SJCRH30 (cell line): Measurements from ENCODE around the gene PCBP3. TPM values are rescaled to one million over a fixed set of nuclear protein-coding genes. Genes with fewer than 3 reads are reported as not detected.
A peak's percentile ranks its signal among the peaks of the same experiment; 100 is the strongest.

Experiments
- DNase-seq, 2 experiments: peaks; one replicate each; pipeline ENCODE4 v3.0.0-alpha.2; 2015 to 2020
- H3K27ac ChIP-seq: fragments of 250-450 bp; sonication (Bioruptor Pico); 2 replicates; pipeline ENCODE4 v1.5.1; 2020; ENCODE audit warnings: mild to moderate bottlenecking, moderate library complexity
- H3K27me3 ChIP-seq: fragments of 250-450 bp; sonication (Bioruptor Pico); 2 replicates; pipeline ENCODE4 v1.5.1; 2020; ENCODE audit warnings: mild to moderate bottlenecking, moderate library complexity
- H3K36me3 ChIP-seq: fragments of 250-450 bp; sonication (Bioruptor Pico); 2 replicates; pipeline ENCODE4 v1.5.1; 2020; ENCODE audit warnings: mild to moderate bottlenecking, moderate library complexity
- H3K4me1 ChIP-seq: fragments of 250-450 bp; sonication (Bioruptor Pico); 2 replicates; pipeline ENCODE4 v1.5.1; 2020; ENCODE audit warnings: mild to moderate bottlenecking, moderate library complexity
- H3K4me3 ChIP-seq: fragments of 250-450 bp; sonication (Bioruptor Pico); 2 replicates; pipeline ENCODE4 v1.5.1; 2020; ENCODE audit warnings: mild to moderate bottlenecking, moderate library complexity
- H3K9me3 ChIP-seq: fragments of 250-450 bp; sonication (Bioruptor Pico); replicated peaks from 2 replicates; pipeline ENCODE4 v1.5.1; 2020; ENCODE audit warnings: mild to moderate bottlenecking, moderate library complexity
- total RNA-seq: library from RNA; depleted of rRNA; stranded (reverse); fragments of >200 nt; shearing (Covaris generic); gene quantifications from 2 replicates; pipeline ENCODE4 v1.2.3, GENCODE V29; 2014

The PCBP3 gene
- total RNA-seq, 1 experiment from 2014 or later: not detected

- Histone ChIP-seq H3K9me3 (no peaks in the 10 kb centered on the region), H3K4me1 (peaks cover 4% of the 10 kb centered on the region), H3K27me3 (no peaks in the 10 kb centered on the region), H3K4me3 (no peak overlapping the region), H3K36me3 (no peaks in the 10 kb centered on the region), H3K27ac (no peak overlapping the region)
- DNase-seq: no peak
Measured at GRCh38 chr21:45858180-45858579, 214.7 kb downstream of the PCBP3 start.

DNA sequence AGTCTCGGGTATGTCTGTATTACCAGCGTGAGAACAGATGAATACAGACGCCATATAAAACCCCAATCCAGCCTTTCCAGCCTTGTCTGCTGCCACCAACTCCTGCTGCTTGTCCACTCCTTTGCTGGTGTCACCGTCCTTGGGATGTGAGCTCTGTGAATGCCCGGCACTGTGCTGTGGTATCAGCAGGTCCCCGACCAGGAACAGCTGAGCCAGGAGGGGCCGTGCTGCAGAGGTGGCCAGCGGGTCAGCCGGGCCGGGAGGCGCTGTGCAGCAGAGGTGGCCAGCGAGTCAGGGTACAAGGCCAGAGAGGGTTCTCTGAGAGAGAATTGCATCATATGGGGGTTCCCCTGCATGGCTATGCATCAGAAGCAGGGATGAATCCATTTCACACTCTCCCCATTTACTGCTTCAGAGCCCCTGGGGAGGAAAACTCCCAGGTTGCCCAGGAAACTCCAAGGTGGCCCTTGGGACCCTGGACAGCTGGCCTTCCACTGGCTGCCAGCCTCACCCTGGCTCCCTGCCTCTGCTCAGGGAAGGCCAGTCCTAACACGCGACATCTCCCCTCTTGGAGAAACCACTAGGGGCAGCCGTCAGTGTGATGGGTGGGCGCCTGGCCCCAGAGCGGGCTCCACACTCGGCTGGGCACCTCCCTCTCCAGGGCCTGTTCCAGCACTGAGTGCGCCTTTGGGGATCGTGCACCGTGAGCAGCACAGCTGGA lies 215.7 kb downstream of the PCBP3 start:
- H3K36me3 ChIP-seq: no peaks in the 10 kb centered on the region
- no peaks in the 10 kb centered on the region for H3K9me3 ChIP-seq
- DNase-seq: no peak
- H3K4me3 ChIP-seq: no peak overlapping the region
- peaks cover 4% of the 10 kb centered on the region for H3K4me1 ChIP-seq
- no peaks in the 10 kb centered on the region for H3K27me3 ChIP-seq
- H3K27ac ChIP-seq: no peak overlapping the region

GRCh38 chr21:45859762-45860357 lies 216.3 kb downstream of the PCBP3 start:
- Histone ChIP-seq H3K9me3 (no peaks in the 10 kb centered on the region), H3K27ac (no peak overlapping the region), H3K4me3 (no peak overlapping the region), H3K27me3 (no peaks in the 10 kb centered on the region), H3K36me3 (no peaks in the 10 kb centered on the region), H3K4me1 (peaks cover 10% of the 10 kb centered on the region)
- DNase-seq: no peak

DNA sequence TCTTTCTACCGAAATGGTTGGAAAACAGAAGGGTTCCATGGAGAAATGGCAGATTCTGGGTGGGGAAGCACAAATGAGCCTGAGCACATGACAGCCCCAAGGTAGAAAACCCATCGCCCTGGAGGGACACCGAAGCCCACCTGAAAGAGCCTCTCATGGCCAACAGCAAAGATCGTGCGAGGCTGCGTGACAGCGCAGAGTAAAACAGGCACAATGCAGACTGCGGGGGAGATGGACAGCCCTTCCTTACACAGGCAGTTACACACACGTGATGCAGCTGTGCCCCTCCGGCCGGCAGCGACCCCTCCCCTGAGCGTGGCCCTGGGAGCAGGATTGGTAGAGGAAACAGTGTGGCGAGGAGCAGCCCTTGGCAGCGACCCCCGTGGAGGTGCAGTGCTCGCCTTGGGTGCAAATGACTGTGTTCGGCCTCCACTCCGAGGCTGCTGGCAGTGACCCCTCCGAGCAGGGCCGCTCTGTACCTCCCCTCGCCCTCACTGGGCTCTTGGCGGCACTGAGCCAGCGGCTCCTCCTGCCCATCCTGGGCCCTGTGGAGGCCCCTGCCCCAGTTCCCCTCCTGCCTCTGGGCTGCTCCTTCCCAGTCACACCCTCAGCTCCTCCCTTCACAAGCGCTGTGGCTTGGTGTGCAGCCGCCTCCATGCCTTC lies 217.1 kb downstream of the PCBP3 start:
- Histone ChIP-seq H3K27ac (no peak overlapping the region), H3K4me3 (no peak overlapping the region), H3K36me3 (no peaks in the 10 kb centered on the region), H3K27me3 (no peaks in the 10 kb centered on the region), H3K4me1 (peaks cover 16% of the 10 kb centered on the region), H3K9me3 (no peaks in the 10 kb centered on the region)
- DNase-seq: no peak

- Histone ChIP-seq H3K36me3 (no peaks in the 10 kb centered on the region), H3K4me1 (peaks cover 16% of the 10 kb centered on the region), H3K9me3 (no peaks in the 10 kb centered on the region), H3K27me3 (no peaks in the 10 kb centered on the region), H3K4me3 (no peak overlapping the region), H3K27ac (no peak overlapping the region)
- no peak for DNase-seq
Measured at GRCh38 chr21:45861156-45861870, 217.8 kb downstream of the PCBP3 start.

- H3K4me3 ChIP-seq: no peak overlapping the region
- H3K36me3 ChIP-seq: no peaks in the 10 kb centered on the region
- H3K27ac ChIP-seq: no peak overlapping the region
- no peaks in the 10 kb centered on the region for H3K27me3 ChIP-seq
- H3K9me3 ChIP-seq: no peaks in the 10 kb centered on the region
- DNase-seq: no peak
- peaks cover 16% of the 10 kb centered on the region for H3K4me1 ChIP-seq
Measured at GRCh38 chr21:45862543-45863207, 219.2 kb downstream of the PCBP3 start.

GRCh38 chr21:45863267-45863666 lies 219.7 kb downstream of the PCBP3 start:
- no peaks in the 10 kb centered on the region for H3K9me3 ChIP-seq
- no peaks in the 10 kb centered on the region for H3K27me3 ChIP-seq
- no peak overlapping the region for H3K27ac ChIP-seq
- no peaks in the 10 kb centered on the region for H3K36me3 ChIP-seq
- DNase-seq: no peak
- H3K4me3 ChIP-seq: no peak overlapping the region
- H3K4me1 ChIP-seq: peaks cover 15% of the 10 kb centered on the region

DNA sequence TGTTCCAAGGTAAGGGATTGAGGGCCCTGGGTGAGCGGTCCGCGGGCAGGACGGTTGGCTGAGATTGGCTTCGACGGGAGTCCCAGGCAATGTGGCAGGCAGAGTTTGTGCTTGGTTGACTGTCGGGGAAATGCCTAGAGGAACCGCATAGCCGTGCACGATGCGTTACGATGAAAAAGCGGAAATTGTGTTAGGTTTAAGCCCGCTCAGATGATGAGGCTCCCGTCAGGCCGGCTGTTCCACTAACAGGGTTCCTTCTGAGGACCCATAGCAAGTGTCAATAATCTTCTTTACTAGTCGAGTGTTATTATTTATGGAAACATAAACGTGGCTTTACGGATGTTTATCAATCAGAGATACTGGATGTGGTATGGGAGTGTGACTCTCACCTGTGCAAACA lies 220.2 kb downstream of the PCBP3 start:
- no peak for DNase-seq
- Histone ChIP-seq H3K27ac (no peak overlapping the region), H3K4me1 (peaks cover 12% of the 10 kb centered on the region), H3K27me3 (no peaks in the 10 kb centered on the region), H3K9me3 (no peaks in the 10 kb centered on the region), H3K4me3 (no peak overlapping the region), H3K36me3 (no peaks in the 10 kb centered on the region)

DNA sequence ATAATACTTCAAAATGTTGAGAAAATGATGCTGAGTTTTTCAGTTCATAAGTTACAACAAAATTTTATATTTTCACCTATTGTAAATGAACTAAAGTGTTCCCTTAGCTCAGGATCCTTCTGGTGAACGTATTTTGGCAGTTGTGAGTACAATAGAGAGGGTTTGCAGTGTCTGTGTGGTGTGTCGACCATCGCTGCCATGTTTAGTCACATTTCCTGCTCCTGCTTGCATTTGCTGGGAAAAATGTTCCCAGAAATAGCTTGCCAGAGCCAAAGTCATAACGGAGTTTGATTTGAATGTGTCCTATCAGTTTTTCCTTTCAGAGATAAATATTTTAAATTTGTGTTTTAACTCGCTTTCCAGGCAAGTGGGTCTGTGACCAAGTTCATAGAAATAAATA lies 220.9 kb downstream of the PCBP3 start:
- Histone ChIP-seq H3K4me3 (no peak overlapping the region), H3K27ac (no peak overlapping the region), H3K27me3 (no peaks in the 10 kb centered on the region), H3K9me3 (no peaks in the 10 kb centered on the region), H3K36me3 (no peaks in the 10 kb centered on the region), H3K4me1 (peaks cover 12% of the 10 kb centered on the region)
- DNase-seq: no peak

- Histone ChIP-seq H3K27ac (peak overlapping the region; percentile 18; the same call in 1 of the 2 replicates), H3K4me3 (no peak overlapping the region)
- DNase-seq: peak; percentile 36 to 40
Measured at GRCh38 chr21:45865106-45865835, 221.7 kb downstream of the PCBP3 start.

GRCh38 chr21:45866551-45866950 lies 223.0 kb downstream of the PCBP3 start:
- Histone ChIP-seq H3K27ac (no peak overlapping the region), H3K4me1 (peaks cover 12% of the 10 kb centered on the region), H3K27me3 (no peaks in the 10 kb centered on the region)

More at GRCh38 chr21:45865106-45865835, 221.7 kb downstream of the PCBP3 start:
- Histone ChIP-seq H3K27me3 (no peaks in the 10 kb centered on the region), H3K9me3 (no peaks in the 10 kb centered on the region), H3K36me3 (no peaks in the 10 kb centered on the region), H3K4me1 (peaks cover 12% of the 10 kb centered on the region)

GRCh38 chr21:45867041-45867666 lies 223.6 kb downstream of the PCBP3 start:
- Histone ChIP-seq H3K27ac (no peak overlapping the region), H3K4me1 (peaks cover 12% of the 10 kb centered on the region), H3K36me3 (no peaks in the 10 kb centered on the region), H3K27me3 (no peaks in the 10 kb centered on the region), H3K4me3 (no peak overlapping the region), H3K9me3 (no peaks in the 10 kb centered on the region)
- DNase-seq: no peak

More at GRCh38 chr21:45866551-45866950, 223.0 kb downstream of the PCBP3 start:
- DNase-seq: no peak
- Histone ChIP-seq H3K9me3 (no peaks in the 10 kb centered on the region), H3K36me3 (no peaks in the 10 kb centered on the region), H3K4me3 (no peak overlapping the region)

DNA sequence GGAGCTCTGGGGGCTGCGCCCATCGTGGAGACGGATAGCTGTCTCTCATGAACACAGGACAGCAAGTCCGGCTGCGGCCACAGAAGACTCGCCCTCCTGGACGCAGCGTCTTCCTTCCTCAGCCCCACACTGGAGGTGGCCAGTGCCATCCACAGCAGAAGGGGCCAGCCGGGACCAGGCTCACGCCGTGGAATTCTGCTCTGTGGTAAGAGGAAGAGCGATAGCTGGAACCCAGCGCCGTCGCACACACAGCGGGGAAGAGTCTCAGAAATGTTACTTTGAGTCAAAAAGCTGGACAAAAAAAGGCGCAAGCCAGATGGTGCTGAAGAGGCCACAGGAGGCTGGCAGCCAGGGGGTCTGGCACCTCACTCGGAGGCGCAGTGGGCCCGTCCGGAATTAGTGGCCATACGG lies 224.2 kb downstream of the PCBP3 start:
- Histone ChIP-seq H3K4me1 (peaks cover 12% of the 10 kb centered on the region), H3K27ac (no peak overlapping the region), H3K27me3 (no peaks in the 10 kb centered on the region), H3K4me3 (no peak overlapping the region), H3K36me3 (no peaks in the 10 kb centered on the region), H3K9me3 (no peaks in the 10 kb centered on the region)
- DNase-seq: no peak
